RWPE1 (cell line): Measurements from ENCODE around the gene DPP7.

ENCODE experiments used
- CTCF ChIA-PET: fragments of 350-600 bp; sonication (Branson Sonifier 250); formaldehyde crosslinking; extraction: SDS; loops from one replicate; lab custom pipeline; 2021; lab: Yijun Ruan, JAX
- POLR2A ChIA-PET: fragments of 400-600 bp; formaldehyde crosslinking; extraction: SDS; loops from one replicate; lab custom pipeline; 2020; ENCODE audit warnings: antibody characterized with exemption; ENCODE audit not compliant: low non-redundant PET; lab: Yijun Ruan, JAX
- DNase-seq: peaks from one replicate; pipeline ENCODE4 v3.0.0; 2012; ENCODE audit warnings: low spot score
- H3K27ac ChIP-seq: fragments of 450-650 bp; 2 replicates; pipeline ENCODE4 v1.5.1; 2017
- TF ChIP-seq, protein P1 (sequence below): fragments of 450-650 bp; conservative IDR thresholded peaks from 2 replicates; pipeline ENCODE4 v1.5.1; 2017; ENCODE audit warnings: low read depth, mild to moderate bottlenecking

Gene DPP7

DNA sequence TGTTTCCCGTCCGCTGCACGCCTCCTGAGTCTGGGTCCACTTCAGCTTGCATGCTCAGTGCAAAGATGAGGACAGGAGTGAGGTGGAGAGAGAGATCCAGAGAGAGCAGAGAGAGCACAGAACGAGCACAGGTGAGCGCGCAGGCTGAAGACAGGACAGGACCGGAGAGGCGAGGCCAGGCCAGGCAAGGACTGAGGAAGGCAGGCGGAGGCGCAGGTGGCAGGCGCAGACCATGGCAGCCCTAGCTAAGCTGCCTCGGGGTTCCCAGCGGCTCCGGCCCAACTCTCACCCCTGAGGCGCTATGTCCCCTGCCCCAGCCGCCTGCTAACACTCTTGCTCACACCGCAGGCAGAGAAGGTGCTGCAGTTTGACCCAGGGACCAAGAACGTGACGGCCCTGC is 34.1 kb upstream of the DPP7 start:
- ChIA-PET CTCF (no interaction called here), POLR2A (no interaction called here)
- TF ChIP-seq, protein P1, sequence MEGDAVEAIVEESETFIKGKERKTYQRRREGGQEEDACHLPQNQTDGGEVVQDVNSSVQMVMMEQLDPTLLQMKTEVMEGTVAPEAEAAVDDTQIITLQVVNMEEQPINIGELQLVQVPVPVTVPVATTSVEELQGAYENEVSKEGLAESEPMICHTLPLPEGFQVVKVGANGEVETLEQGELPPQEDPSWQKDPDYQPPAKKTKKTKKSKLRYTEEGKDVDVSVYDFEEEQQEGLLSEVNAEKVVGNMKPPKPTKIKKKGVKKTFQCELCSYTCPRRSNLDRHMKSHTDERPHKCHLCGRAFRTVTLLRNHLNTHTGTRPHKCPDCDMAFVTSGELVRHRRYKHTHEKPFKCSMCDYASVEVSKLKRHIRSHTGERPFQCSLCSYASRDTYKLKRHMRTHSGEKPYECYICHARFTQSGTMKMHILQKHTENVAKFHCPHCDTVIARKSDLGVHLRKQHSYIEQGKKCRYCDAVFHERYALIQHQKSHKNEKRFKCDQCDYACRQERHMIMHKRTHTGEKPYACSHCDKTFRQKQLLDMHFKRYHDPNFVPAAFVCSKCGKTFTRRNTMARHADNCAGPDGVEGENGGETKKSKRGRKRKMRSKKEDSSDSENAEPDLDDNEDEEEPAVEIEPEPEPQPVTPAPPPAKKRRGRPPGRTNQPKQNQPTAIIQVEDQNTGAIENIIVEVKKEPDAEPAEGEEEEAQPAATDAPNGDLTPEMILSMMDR: no peak
- peak overlapping the region; percentile 75; the same call in 1 of the 2 replicates for H3K27ac ChIP-seq
- no peak for DNase-seq

DNA sequence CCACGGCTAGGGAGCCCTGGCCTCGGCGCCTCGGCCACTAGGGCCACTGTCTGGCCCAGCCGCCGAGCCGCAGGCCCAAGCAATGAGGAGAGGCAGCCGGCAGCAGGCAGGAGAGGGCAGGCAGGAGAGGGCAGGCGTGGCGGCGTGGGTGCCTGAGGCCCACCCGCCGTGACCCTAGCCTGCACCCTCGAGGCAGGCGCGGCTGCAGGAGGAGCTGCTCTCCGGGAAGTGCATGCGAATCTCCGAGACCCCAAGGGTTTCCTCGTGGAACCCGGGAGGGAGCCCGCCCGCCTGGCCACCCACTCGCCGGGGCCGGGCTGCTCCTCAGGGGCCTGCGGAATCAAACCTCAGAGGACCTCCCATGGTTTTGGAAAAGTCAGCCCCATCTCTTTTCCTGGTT is 33.7 kb upstream of the DPP7 start:
- CTCF ChIA-PET: no interaction called here

DNA sequence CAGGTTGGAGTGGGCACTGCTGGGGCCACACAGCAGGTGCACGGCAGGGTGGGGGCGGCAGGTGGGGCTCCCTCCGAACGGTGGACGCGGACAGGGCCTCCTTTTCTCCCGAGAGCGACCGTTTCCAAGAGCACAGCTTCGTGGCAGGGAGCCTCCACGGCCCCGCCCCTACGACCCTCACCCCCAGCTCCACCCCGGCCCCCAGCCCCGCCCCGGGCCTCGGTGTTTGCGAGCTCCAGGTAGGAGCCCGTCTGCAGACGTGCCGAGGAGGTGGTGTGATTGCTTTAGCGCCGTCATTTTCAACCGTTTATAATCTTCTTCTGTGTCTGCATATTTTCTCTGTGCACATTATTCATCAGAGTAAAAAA is 33.2 kb upstream of the DPP7 start:
- POLR2A ChIA-PET: no interaction called here
- CTCF ChIA-PET: no interaction called here
- H3K27ac ChIP-seq: no peak overlapping the region
- DNase-seq: no peak
- TF ChIP-seq, protein P1: no peak

More for the DNA sequence above, 33.7 kb upstream of the DPP7 start:
- TF ChIP-seq, protein P1: no peak
- POLR2A ChIA-PET: no interaction called here
- no peak for DNase-seq
- no peak overlapping the region for H3K27ac ChIP-seq

DNA sequence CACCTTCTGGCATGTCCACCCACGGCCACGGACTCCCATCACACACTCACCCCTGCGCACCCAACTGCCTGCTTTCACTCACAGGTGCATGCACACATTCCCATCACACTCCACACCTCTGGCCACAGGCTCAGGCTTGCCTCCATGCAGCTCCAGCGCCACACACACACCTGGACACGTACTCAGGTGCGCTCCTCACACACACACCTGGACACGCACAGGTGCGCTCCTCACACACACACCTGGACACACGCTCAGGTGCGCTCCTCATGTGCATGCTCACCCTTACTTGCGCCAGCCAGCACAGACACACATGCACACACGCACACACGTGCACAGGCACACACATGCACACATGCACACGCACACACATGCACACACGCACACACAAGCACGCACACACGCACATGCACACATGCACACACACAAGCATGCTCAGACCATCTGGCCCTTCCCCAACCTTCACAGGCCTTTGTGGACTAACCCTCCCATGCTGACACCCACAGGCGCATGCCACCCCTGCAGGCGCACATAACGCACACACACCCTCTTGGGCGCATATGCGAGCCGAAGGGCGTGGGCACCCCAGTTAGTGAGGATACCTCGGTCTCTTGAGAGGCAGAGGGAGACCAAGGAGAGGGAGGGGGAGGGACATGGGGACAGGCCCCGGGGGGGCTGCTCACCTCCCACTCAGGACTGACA is 32.7 kb upstream of the DPP7 start:
- TF ChIP-seq, protein P1: no peak
- H3K27ac ChIP-seq: no peak overlapping the region
- ChIA-PET CTCF (no interaction called here), POLR2A (no interaction called here)
- DNase-seq: no peak

DNA sequence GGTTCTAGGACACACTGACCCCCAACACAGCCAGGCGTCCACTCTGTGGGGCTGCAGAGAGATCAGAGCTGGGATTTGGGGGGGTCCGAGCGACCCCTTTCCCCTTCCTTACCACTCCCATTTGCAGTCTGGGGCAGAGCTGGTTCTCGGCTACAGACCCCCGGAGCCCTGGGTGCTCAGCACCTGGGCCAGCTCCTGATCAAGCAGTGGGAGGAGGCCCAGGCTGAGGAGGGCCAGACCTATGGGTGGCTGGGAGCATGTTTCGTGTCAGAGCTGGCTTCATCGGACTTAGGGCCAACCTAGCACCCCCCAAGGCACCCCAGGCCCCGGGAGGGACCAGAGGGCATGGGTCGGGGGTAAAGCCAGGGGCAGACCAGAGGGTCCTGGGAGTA is 32.0 kb upstream of the DPP7 start:
- ChIA-PET CTCF (interaction anchor here (1.2 kb wide), 1 partner anchor 30 kb away, joined by 3 read pairs; no protein-coding TSS in a partner anchor), POLR2A (no interaction called here)
- TF ChIP-seq, protein P1: no peak
- DNase-seq: no peak
- H3K27ac ChIP-seq: no peak overlapping the region

DNA sequence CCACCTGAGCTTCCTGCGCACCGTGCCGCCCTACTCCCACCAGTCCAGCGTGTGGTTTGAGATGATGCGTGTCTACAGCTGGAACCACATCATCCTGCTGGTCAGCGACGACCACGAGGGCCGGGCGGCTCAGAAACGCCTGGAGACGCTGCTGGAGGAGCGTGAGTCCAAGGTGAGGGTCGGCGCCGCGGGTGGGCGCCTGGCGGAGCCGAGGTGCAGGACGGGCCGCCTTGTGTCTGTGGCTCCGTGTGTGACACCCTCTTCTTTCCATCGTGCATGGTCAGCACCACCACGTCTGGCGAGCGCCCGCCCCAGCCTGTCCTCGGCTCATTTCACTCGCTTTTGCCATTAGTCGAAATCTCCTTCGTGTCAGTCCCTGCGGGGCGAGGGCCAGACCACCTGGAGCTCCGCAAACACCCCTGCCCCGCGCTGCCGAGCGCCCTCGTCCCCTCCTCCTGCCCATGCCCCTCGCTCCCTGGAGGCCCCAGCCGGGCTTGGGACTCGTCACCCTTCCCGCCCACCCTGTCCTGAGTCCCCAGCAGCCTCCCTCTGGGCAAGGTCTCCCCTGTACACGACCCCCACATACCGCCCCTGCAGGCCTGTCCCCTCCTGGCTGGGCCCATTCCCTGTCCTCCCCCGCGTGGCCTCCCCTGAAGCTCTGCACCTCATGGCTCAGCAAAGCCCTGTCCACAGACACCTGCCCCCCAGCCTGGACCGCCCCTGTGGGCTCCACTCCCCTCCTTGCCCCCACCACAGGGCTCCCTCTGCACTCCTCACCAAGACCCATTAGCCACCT is 31.4 kb upstream of the DPP7 start:
- TF ChIP-seq, protein P1: no peak
- CTCF ChIA-PET: interaction anchor here (1.2 kb wide), 1 partner anchor 31 kb away, joined by 3 read pairs; no protein-coding TSS in a partner anchor
- H3K27ac ChIP-seq: no peak overlapping the region
- DNase-seq: no peak
- POLR2A ChIA-PET: no interaction called here
